GM04504 (cell line): ENCODE measurements around the gene ZNF469.

Experiments
- DNase-seq: peaks from one replicate; pipeline ENCODE4 v3.0.0-alpha.2; 2012; ENCODE audit warnings: low read depth

The ZNF469 gene

GRCh38 chr16:88382491-88383400 lies at the start of gene ZNF469:
Gene ZNF469 (plus strand): TSS chr16:88382959. CDS start chr16:88427471, 44,512 bp downstream.
- no peak for DNase-seq

- no peak for DNase-seq
Measured at GRCh38 chr16:88333848-88334777, 48.6 kb upstream of the ZNF469 start.

- no peak for DNase-seq
Measured at GRCh38 chr16:88334778-88335720, 47.7 kb upstream of the ZNF469 start.

- DNase-seq, result no peak
Measured at GRCh38 chr16:88337021-88337420, 45.7 kb upstream of the ZNF469 start.

GRCh38 chr16:88337538-88337937 lies 45.2 kb upstream of the ZNF469 start:
- no peak for DNase-seq

GRCh38 chr16:88338111-88338510 lies 44.6 kb upstream of the ZNF469 start:
- DNase-seq, result no peak

GRCh38 chr16:88338896-88339295 lies 43.9 kb upstream of the ZNF469 start:
- no peak for DNase-seq

GRCh38 chr16:88339930-88340754 lies 42.6 kb upstream of the ZNF469 start:
- no peak for DNase-seq

GRCh38 chr16:88340755-88341150 lies 42.0 kb upstream of the ZNF469 start:
- no peak for DNase-seq

GRCh38 chr16:88341551-88342290 lies 41.0 kb upstream of the ZNF469 start:
- DNase-seq, result no peak

GRCh38 chr16:88342491-88342890 lies 40.3 kb upstream of the ZNF469 start:
- DNase-seq, result no peak

- no peak for DNase-seq
Measured at GRCh38 chr16:88343271-88343791, 39.4 kb upstream of the ZNF469 start.

- DNase-seq, result no peak
Measured at GRCh38 chr16:88344411-88345030, 38.2 kb upstream of the ZNF469 start.

- DNase-seq, result no peak
Measured at GRCh38 chr16:88345031-88345720, 37.6 kb upstream of the ZNF469 start.

GRCh38 chr16:88345721-88346560 lies 36.8 kb upstream of the ZNF469 start:
- no peak for DNase-seq

GRCh38 chr16:88346680-88347505 lies 35.9 kb upstream of the ZNF469 start:
- DNase-seq, result no peak
